Fibroblast of skin of right biceps (primary cell): ENCODE data around the gene ZNF862.

ENCODE experiments used
- DNase-seq: peaks from one replicate; pipeline ENCODE4 v3.0.0-alpha.2; 2013

The ZNF862 gene

GRCh38 chr7:149838224-149838991 is at the start of gene ZNF862:
Gene ZNF862 (plus strand): TSS chr7:149838375. CDS start chr7:149838612, 237 bp downstream.
- DNase-seq: peak; percentile 97

- no peak for DNase-seq
Observed at GRCh38 chr7:149789101-149789500, 49.1 kb upstream of the ZNF862 start.

DNA sequence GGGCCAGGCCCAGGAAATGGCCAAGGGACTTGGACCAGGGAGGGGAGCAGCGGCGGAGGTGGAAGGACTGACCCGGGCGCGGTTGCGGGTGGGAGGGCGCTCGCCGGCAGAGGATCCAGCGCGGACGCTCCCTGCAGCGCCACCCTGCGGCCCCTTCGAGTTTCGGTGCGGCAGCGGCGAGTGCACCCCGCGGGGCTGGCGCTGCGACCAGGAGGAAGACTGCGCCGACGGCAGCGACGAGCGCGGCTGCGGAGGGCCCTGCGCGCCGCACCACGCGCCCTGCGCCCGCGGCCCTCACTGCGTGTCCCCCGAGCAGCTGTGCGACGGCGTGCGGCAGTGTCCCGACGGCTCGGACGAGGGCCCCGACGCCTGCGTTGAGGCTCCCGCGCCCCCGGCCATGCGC is 48.0 kb upstream of the ZNF862 start:
- no peak for DNase-seq

- DNase-seq: no peak
Observed at GRCh38 chr7:149790754-149791360, 47.3 kb upstream of the ZNF862 start.

GRCh38 chr7:149791411-149792219 is 46.6 kb upstream of the ZNF862 start:
- DNase-seq: no peak

- no peak for DNase-seq
Observed at GRCh38 chr7:149792220-149792595, 46.0 kb upstream of the ZNF862 start.

- no peak for DNase-seq
Observed at GRCh38 chr7:149793261-149793660, 44.9 kb upstream of the ZNF862 start.

GRCh38 chr7:149794661-149795060 is 43.5 kb upstream of the ZNF862 start:
- DNase-seq: no peak

- no peak for DNase-seq
Observed at GRCh38 chr7:149795126-149795525, 43.0 kb upstream of the ZNF862 start.

GRCh38 chr7:149796287-149796860 is 41.8 kb upstream of the ZNF862 start:
- no peak for DNase-seq

GRCh38 chr7:149797771-149798170 is 40.4 kb upstream of the ZNF862 start:
- DNase-seq: no peak

DNA sequence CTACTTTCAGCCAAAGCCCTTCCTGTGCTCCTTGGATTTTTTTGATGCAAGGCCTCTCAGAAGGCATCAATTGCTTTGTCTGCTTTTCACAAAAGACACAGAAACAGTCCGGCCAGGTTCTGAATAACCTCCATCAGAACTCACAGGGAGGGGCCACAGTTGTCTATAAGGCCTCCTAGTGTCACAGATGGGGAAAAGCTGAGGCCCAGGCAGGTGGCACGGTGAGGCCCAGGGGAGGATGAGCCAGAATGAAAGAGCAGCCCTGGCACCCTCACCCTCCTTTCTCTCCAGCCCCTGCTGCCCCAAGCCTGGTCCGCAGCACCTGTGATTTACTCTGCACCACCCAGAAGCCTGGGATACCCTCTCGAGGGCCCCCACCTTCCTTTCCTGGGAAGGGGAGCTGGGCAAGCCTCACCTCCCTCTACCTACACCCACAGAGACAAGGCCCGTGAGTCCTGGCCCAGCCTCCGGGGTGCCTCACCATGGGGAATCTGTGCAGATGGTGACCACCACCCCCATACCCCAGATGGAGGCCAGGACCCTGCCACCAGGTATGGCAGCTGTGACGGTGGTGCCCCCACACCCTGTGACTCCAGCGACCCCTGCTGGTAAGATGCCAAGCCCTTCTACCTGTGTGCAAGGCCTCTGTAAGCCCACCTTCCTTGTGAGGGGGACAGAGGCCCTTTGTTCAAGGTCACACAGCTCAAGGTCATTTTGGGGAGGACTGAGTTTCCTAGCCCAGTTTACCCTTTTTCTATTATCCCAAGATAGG is 38.6 kb upstream of the ZNF862 start:
- no peak for DNase-seq

GRCh38 chr7:149800169-149800555 is 38.0 kb upstream of the ZNF862 start:
- DNase-seq: no peak

DNA sequence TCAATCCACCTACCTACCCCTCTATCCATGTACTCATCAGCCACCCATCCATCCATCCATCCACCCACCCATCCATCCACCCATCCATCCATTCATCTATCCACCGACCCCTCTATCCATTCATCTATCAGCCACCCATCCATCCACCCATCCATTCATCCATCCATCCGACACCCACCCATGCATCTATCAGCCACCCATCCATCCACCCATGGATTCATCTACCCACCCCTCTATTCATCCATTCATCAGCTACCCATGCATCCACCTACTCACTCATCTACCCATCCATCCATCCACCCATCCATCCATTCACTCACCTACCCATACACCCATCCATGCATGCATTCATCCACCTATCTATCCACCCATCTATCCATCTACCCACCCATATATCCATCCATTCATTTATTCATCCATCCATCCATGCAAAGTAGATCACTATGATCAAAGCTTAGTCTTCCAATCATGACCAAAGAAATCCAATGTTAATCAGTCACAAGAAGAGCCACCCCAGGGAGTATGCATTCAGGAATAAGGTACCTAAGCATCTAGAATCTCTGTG is 37.1 kb upstream of the ZNF862 start:
- no peak for DNase-seq

GRCh38 chr7:149801816-149802215 is 36.4 kb upstream of the ZNF862 start:
- no peak for DNase-seq

- no peak for DNase-seq
Observed at GRCh38 chr7:149802966-149803365, 35.2 kb upstream of the ZNF862 start.

- no peak for DNase-seq
Observed at GRCh38 chr7:149803551-149804074, 34.6 kb upstream of the ZNF862 start.

DNA sequence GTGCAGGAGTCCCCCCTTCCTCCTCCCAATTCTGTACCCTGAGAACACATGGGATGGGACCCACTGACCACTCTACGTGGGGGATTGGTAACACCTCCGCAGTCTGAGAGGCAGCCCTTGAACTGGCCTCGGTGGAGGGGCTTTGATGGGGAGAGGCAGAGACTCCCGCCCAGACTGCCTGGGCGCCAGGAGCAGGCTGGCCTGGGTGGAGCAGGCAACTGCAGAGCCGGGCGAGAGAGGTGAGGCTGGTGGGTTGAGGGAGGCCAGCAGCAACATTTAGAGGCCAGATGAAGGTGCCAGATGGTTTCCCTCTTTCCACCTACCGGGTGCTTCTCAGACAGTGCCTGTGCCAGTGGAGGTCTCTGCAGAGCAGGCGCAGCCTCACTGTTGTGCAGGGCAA is 34.1 kb upstream of the ZNF862 start:
- no peak for DNase-seq

GRCh38 chr7:149806726-149807125 is 31.4 kb upstream of the ZNF862 start:
- DNase-seq: no peak

- no peak for DNase-seq
Observed at GRCh38 chr7:149808311-149808710, 29.9 kb upstream of the ZNF862 start.

GRCh38 chr7:149809215-149809614 is 29.0 kb upstream of the ZNF862 start:
- no peak for DNase-seq

- DNase-seq: no peak
Observed at GRCh38 chr7:149811221-149811620, 27.0 kb upstream of the ZNF862 start.
